ENCODE measurements around the gene THNSL1.

Gene THNSL1

GRCh38 chr10:25047088-25047487 is 30.7 kb downstream of the THNSL1 start:
- TF ChIP-seq CTCF (IDR thresholded peaks at IDR 0.05; ENCODE audit: low read depth, low read length), result no peak
- no peak overlapping the region for H3K4me3 ChIP-seq (ENCODE audit: low read depth, low read length)

GRCh38 chr10:25047591-25048301 is 31.3 kb downstream of the THNSL1 start:
- TF ChIP-seq CTCF (IDR thresholded peaks at IDR 0.05; ENCODE audit: low read depth, low read length), result no peak
- H3K4me3 ChIP-seq (ENCODE audit: low read depth, low read length), result no peak overlapping the region

GRCh38 chr10:25048450-25048849 is 32.0 kb downstream of the THNSL1 start:
- no peak for TF ChIP-seq CTCF (IDR thresholded peaks at IDR 0.05; ENCODE audit: low read depth, low read length)
- no peak overlapping the region for H3K4me3 ChIP-seq (ENCODE audit: low read depth, low read length)

GRCh38 chr10:25049966-25050365 is 33.6 kb downstream of the THNSL1 start:
- no peak for TF ChIP-seq CTCF (IDR thresholded peaks at IDR 0.05; ENCODE audit: low read depth, low read length)
- no peak overlapping the region for H3K4me3 ChIP-seq (ENCODE audit: low read depth, low read length)

- H3K4me3 ChIP-seq (ENCODE audit: low read depth, low read length), result no peak overlapping the region
- no peak for TF ChIP-seq CTCF (IDR thresholded peaks at IDR 0.05; ENCODE audit: low read depth, low read length)
Measured at GRCh38 chr10:25050402-25050801, 34.0 kb downstream of the THNSL1 start.

- no peak for TF ChIP-seq CTCF (IDR thresholded peaks at IDR 0.05; ENCODE audit: low read depth, low read length)
- no peak overlapping the region for H3K4me3 ChIP-seq (ENCODE audit: low read depth, low read length)
Measured at GRCh38 chr10:25052012-25052411, 35.6 kb downstream of the THNSL1 start.

- H3K4me3 ChIP-seq (ENCODE audit: low read depth, low read length), result no peak overlapping the region
- TF ChIP-seq CTCF (IDR thresholded peaks at IDR 0.05; ENCODE audit: low read depth, low read length), result no peak
Measured at GRCh38 chr10:25056726-25057125, 40.3 kb downstream of the THNSL1 start.

All from WI38 (cell line).